Measurements from ENCODE around the gene DENND11.

DNA sequence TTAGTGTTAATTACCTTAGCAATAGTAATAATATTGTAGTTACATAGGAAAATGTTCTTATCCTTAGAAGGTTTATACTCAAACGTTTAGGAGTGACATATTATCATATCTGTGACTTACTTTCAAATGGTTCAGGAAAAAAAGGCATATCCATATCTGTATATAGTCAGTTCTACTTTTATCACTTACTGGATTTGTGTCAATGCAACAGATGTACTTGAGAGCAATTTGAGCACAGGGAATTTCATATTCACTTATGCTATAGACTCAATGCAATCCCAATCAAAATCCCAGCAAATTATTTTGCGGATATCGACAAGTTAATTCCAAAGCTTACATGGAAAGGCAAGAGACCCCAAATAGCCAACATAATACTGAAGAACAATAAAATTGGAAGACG lies 10.0 kb downstream of the DENND11 start:
- TF ChIP-seq, protein P1, sequence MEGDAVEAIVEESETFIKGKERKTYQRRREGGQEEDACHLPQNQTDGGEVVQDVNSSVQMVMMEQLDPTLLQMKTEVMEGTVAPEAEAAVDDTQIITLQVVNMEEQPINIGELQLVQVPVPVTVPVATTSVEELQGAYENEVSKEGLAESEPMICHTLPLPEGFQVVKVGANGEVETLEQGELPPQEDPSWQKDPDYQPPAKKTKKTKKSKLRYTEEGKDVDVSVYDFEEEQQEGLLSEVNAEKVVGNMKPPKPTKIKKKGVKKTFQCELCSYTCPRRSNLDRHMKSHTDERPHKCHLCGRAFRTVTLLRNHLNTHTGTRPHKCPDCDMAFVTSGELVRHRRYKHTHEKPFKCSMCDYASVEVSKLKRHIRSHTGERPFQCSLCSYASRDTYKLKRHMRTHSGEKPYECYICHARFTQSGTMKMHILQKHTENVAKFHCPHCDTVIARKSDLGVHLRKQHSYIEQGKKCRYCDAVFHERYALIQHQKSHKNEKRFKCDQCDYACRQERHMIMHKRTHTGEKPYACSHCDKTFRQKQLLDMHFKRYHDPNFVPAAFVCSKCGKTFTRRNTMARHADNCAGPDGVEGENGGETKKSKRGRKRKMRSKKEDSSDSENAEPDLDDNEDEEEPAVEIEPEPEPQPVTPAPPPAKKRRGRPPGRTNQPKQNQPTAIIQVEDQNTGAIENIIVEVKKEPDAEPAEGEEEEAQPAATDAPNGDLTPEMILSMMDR (IDR thresholded peaks at IDR 0.05) = no peak
- TF ChIP-seq POLR2A (IDR thresholded peaks at IDR 0.05) = no peak
